Iris pigment epithelial cell (primary cell): ENCODE measurements around the gene RAX2.

Source experiments
- DNase-seq: peaks from one replicate; pipeline ENCODE4 v3.0.0-alpha.2; 2011; ENCODE audit warnings: low read depth

The RAX2 gene

GRCh38 chr19:3730457-3730958 is 41.5 kb downstream of the RAX2 start:
- DNase-seq: no peak

GRCh38 chr19:3725640-3726310 is 46.3 kb downstream of the RAX2 start:
- DNase-seq: no peak

- DNase-seq: no peak
Observed at GRCh38 chr19:3725121-3725520, 46.9 kb downstream of the RAX2 start.

- DNase-seq: no peak
Observed at GRCh38 chr19:3723883-3724282, 48.1 kb downstream of the RAX2 start.

- no peak for DNase-seq
Observed at GRCh38 chr19:3723110-3723488, 48.9 kb downstream of the RAX2 start.

GRCh38 chr19:3722443-3723109 is 49.5 kb downstream of the RAX2 start:
- no peak for DNase-seq

- DNase-seq: no peak
Observed at GRCh38 chr19:3721887-3722442, 50.1 kb downstream of the RAX2 start.

- peak; percentile 89 for DNase-seq
Observed at GRCh38 chr19:3721131-3721886, 50.7 kb downstream of the RAX2 start.

GRCh38 chr19:3720349-3720917 is 51.6 kb downstream of the RAX2 start:
- DNase-seq: no peak

GRCh38 chr19:3719868-3720267 is 52.2 kb downstream of the RAX2 start:
- no peak for DNase-seq
